AG04449 (cell line): Measurements from ENCODE around the gene WNK4.

Source experiments
- CTCF ChIA-PET: fragments of 350-600 bp; formaldehyde crosslinking; extraction: SDS; loops from one replicate; lab custom pipeline; 2021; ENCODE audit warnings: antibody characterized with exemption; lab: Yijun Ruan, JAX
- POLR2A ChIA-PET: fragments of 400-600, 350-600 bp; formaldehyde crosslinking; extraction: SDS; loops from one replicate; lab custom pipeline; 2020; ENCODE audit warnings: antibody characterized with exemption, inconsistent platforms; lab: Yijun Ruan, JAX
- DNase-seq: peaks from one replicate; pipeline ENCODE4 v3.0.0-alpha.2; 2010; ENCODE audit warnings: low read depth, low spot score
- H3K4me3 ChIP-seq: 2 replicates; pipeline ENCODE4 v1.5.1; 2011; ENCODE audit warnings: low read depth, mild to moderate bottlenecking, control low read depth, low read length
- TF ChIP-seq, protein P1 (sequence below): IDR thresholded peaks from one replicate; pipeline ENCODE4 v1.5.1; 2011; ENCODE audit warnings: mild to moderate bottlenecking, moderate library complexity, low read length, control low read depth, inconsistent platforms; ENCODE audit not compliant: insufficient read depth; ENCODE audit errors: missing control alignments

The WNK4 gene

DNA sequence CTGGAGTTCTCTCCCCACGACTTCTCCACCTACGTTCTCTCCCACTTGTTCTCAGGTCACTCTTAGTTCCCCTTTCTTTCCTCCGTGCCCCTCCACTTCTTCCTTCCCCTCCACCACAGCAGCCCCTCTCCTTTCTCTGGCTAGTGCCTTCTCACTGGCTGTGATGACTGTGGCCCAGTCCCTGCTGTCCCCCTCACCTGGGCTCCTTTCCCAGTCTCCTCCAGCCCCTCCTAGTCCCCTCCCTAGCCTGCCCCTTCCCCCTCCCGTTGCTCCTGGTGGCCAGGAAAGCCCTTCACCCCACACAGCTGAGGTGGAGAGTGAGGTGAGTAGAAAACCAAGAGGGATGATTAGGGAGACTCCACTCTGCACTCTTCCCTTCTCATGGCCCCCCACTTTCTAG is 14.7 kb downstream of the WNK4 start:
- ChIA-PET CTCF (no interaction called here), POLR2A (interaction anchor here (1.2 to 2.3 kb wide), 2 partner anchors 14 kb away, joined by 5 to 6 read pairs; partner anchors contain the start of gene WNK4)
- TF ChIP-seq, protein P1, sequence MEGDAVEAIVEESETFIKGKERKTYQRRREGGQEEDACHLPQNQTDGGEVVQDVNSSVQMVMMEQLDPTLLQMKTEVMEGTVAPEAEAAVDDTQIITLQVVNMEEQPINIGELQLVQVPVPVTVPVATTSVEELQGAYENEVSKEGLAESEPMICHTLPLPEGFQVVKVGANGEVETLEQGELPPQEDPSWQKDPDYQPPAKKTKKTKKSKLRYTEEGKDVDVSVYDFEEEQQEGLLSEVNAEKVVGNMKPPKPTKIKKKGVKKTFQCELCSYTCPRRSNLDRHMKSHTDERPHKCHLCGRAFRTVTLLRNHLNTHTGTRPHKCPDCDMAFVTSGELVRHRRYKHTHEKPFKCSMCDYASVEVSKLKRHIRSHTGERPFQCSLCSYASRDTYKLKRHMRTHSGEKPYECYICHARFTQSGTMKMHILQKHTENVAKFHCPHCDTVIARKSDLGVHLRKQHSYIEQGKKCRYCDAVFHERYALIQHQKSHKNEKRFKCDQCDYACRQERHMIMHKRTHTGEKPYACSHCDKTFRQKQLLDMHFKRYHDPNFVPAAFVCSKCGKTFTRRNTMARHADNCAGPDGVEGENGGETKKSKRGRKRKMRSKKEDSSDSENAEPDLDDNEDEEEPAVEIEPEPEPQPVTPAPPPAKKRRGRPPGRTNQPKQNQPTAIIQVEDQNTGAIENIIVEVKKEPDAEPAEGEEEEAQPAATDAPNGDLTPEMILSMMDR, result no peak
- no peak for DNase-seq
- H3K4me3 ChIP-seq, result no peak overlapping the region

DNA sequence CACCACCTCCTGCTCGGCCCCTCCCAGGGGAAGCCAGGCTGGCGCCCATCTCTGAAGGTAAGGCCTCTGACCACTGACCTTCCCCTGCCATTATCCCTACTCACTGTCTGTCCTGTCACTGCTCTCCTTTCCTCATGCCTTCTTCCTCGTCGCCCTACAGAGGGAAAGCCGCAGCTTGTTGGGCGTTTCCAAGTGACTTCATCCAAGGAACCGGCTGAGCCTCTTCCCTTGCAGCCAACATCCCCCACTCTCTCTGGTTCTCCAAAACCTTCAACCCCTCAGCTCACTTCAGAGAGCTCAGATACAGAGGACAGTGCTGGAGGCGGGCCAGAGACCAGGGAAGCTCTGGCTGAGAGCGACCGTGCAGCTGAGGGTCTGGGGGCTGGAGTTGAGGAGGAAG is 15.1 kb downstream of the WNK4 start:
- no peak for DNase-seq
- ChIA-PET CTCF (interaction anchor here (1.7 kb wide), 1 partner anchor 23 kb away, joined by 10 read pairs; no protein-coding TSS in a partner anchor), POLR2A (interaction anchor here (0.8 to 2.3 kb wide), 3 partner anchors 12 to 14 kb away, joined by 3 to 6 read pairs (median 5); partner anchors contain the start of gene WNK4)
- TF ChIP-seq, protein P1, result no peak
- H3K4me3 ChIP-seq, result no peak overlapping the region

DNA sequence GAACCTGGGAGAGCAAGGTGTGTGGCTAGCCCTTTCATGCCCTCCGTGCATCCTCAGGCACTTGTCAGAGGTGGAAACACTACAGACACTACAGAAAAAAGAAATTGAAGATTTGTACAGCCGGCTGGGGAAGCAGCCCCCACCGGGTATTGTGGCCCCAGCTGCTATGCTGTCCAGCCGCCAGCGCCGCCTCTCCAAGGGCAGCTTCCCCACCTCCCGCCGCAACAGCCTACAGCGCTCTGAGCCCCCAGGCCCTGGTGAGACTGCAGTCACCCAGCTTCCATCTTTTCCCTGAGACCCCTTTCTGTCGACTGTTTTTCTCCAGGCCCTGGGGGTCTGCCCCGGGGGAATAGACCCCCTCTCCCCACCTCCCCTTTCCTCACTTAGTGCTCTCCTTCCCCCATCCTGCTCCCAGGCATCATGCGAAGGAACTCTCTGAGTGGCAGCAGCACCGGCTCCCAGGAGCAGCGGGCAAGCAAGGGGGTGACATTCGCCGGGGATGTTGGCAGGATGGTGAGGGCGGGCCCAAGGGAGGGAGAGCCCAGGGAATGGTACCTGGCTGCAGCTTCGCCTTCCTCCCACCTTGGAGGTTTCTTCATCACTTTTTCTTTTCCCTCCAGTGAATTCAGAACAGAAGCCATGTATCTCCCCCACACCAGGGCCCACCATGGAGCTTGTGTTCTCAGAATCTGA is 15.8 kb downstream of the WNK4 start:
- ChIA-PET POLR2A (interaction anchor here (0.8 to 2.3 kb wide), 4 partner anchors 13 to 15 kb away, joined by 3 to 6 read pairs (median 4); partner anchors contain the start of gene WNK4), CTCF (interaction anchor here (0.6 to 1.7 kb wide), 4 partner anchors 9 to 32 kb away, joined by 3 to 10 read pairs (median 6); no protein-coding TSS in a partner anchor)
- TF ChIP-seq, protein P1, result no peak

DNA sequence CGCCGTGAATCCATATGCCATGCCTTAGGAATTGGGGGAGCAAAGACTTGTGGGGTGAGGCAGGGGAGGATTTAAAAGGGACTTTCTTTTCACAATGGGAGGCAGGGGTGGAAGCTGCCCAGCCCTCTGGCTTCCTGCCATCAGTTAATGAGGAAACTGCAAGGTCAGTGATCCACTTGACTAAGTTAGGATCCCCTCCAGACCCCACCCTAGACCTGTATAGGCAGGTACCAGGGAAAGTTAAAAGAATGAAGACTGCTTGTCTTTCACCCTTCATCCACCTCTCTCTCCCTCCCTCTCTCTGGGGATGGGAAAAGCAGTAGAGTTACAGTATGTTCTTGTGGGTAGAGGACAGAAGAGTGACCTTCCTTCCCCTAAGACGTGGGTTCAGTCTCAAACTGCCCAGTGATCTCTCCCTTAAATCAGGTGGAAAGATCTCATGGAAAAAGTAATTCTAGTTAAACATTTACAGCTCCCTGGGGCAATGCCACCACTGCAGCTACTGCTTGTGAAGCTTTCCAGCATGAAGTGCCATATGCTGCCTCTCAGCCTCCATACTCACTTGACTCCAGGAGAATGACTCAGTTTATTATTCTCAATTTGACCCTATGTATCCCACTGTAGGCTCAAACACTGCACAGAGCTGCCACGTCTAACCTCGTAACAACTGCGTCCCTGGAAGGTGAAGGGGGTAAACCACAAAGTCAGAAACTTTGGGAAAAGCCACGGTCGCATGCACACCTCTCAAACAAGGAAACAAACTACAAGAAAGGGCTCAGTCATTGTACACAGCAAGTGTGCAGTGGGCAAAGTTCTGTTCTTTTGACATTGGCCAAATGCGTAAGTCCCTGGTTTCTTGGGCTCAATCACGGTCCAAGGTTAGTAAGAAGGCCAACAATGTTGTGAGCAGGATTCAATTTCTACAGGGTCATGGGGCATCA is 16.9 kb downstream of the WNK4 start:
- peak overlapping the region; percentile 89 for H3K4me3 ChIP-seq
- TF ChIP-seq, protein P1, result no peak
- ChIA-PET CTCF (interaction anchor here (1.1 to 2.5 kb wide), 5 partner anchors 11 to 33 kb away, joined by 4 to 11 read pairs (median 7); partner anchors contain the start of gene BECN1), POLR2A (interaction anchor here (0.9 to 2.3 kb wide), 3 partner anchors 14 to 17 kb away, joined by 4 to 7 read pairs (median 6); partner anchors contain the start of gene WNK4)
- DNase-seq, result no peak

More for the DNA sequence above, 15.8 kb downstream of the WNK4 start:
- no peak overlapping the region for H3K4me3 ChIP-seq
- no peak for DNase-seq

DNA sequence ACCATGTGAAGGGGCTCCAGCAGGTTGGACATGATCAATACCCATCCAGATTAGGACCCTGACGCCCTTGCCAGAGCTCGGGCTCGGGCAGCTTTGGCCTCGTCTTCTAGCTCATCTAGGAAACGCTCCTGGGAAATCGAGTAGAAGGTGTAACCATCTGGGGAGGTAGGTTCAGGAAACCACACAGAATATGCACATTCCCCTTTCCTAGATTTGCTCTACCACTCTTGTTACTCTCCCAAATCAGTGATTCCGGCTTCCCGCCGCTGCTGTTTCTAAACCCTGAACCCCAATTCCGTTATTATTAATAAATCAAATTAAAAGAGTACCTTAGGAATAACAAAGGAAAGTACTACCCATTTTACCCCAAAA is 17.6 kb downstream of the WNK4 start:
- CTCF ChIA-PET, result interaction anchor here (0.9 to 2.5 kb wide), 4 partner anchors 11 to 35 kb away, joined by 3 to 11 read pairs (median 4); partner anchors contain the start of gene BECN1
- TF ChIP-seq, protein P1, result no peak
- peak overlapping the region; percentile 89 for H3K4me3 ChIP-seq
- POLR2A ChIA-PET, result interaction anchor here (0.7 to 1.8 kb wide), 2 partner anchors 18 to 20 kb away, joined by 3 to 7 read pairs; partner anchors contain the start of gene WNK4
- DNase-seq, result no peak
